Activated CD4-positive, alpha-beta memory T cell treated with anti-CD3 and anti-CD28 coated beads, Interleukin-2, amount 10 ng/mL, durations not matched to agents 7 days and 5 days (primary cell): Measurements from ENCODE around the gene WNT9A. TPM values are rescaled to one million over a fixed set of nuclear protein-coding genes. Genes with fewer than 3 reads are reported as not detected.

ENCODE experiments used
- CTCF ChIA-PET: fragments of 350-600 bp; sonication (Branson Sonifier 250); formaldehyde crosslinking; loops from one replicate; lab custom pipeline; 2021; ENCODE audit warnings: antibody characterized with exemption, inconsistent platforms; lab: Charles Lee
- POLR2A ChIA-PET: fragments of 350-600 bp; sonication (Branson Sonifier 250); formaldehyde crosslinking; loops from one replicate; lab custom pipeline; 2021; ENCODE audit warnings: antibody characterized with exemption; lab: Charles Lee
- DNase-seq: peaks from one replicate; pipeline ENCODE4 v3.0.0-alpha.2; 2020
- H3K27ac Mint-ChIP-seq: one replicate; pipeline ENCODE4 v1.8.0; 2021; ENCODE audit warnings: mild to moderate bottlenecking, mixed read lengths
- H3K27me3 Mint-ChIP-seq: one replicate; pipeline ENCODE4 v1.8.0; 2021; ENCODE audit warnings: mixed read lengths
- H3K36me3 Mint-ChIP-seq: one replicate; pipeline ENCODE4 v1.8.0; 2021; ENCODE audit warnings: low read depth, mixed read lengths
- H3K4me1 Mint-ChIP-seq: one replicate; pipeline ENCODE4 v1.8.0; 2021; ENCODE audit warnings: mixed read lengths
- H3K4me3 Mint-ChIP-seq: one replicate; pipeline ENCODE4 v1.8.0; 2021; ENCODE audit warnings: mild to moderate bottlenecking, mixed read lengths
- H3K9me3 Mint-ChIP-seq: one replicate; pipeline ENCODE4 v1.8.0; 2021; ENCODE audit warnings: mixed read lengths
- total RNA-seq, 2 experiments: library from RNA; stranded (reverse); gene quantifications; one replicate each; pipeline ENCODE4 v1.2.3, GENCODE V29; 2021

The WNT9A gene
- total RNA-seq, 2 experiments from 2014 or later = 1.5 to 2.0 TPM

DNA sequence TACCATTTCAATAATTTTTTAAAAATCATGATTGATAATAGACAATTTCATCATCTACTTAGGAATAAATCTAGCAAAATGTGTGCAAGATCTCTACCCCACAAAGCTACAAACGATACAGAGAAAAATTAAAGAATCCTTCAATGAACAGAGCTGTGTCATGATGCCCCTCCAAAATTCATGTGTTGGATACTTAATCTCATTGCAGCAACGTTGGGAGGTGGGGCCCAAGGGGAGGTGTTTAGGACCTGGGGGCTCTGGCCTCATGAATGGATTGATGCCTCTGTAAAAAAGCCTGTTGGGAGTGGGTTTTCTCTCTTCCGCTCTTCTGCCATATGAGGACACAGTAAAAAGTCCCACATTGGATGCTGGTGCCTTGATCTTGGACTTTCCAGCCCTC lies 77.4 kb downstream of the WNT9A start:
- peaks cover 10% of the 10 kb centered on the region for H3K36me3 Mint-ChIP-seq
- peaks cover 23% of the 10 kb centered on the region for H3K27me3 Mint-ChIP-seq
- ChIA-PET CTCF (interaction anchor here (1.1 kb wide), 1 partner anchor 83 kb away, joined by 3 read pairs; no protein-coding TSS in a partner anchor), POLR2A (interaction anchor here (1.0 to 1.6 kb wide), 2 partner anchors 14 to 83 kb away, joined by 3 read pairs; no protein-coding TSS in a partner anchor)
- H3K27ac Mint-ChIP-seq = peak overlapping the region; percentile 66
- H3K4me1 Mint-ChIP-seq = peaks cover 29% of the 10 kb centered on the region
- peaks cover 8% of the 10 kb centered on the region for H3K9me3 Mint-ChIP-seq
- no peak for DNase-seq
- H3K4me3 Mint-ChIP-seq = peak overlapping the region; percentile 29

DNA sequence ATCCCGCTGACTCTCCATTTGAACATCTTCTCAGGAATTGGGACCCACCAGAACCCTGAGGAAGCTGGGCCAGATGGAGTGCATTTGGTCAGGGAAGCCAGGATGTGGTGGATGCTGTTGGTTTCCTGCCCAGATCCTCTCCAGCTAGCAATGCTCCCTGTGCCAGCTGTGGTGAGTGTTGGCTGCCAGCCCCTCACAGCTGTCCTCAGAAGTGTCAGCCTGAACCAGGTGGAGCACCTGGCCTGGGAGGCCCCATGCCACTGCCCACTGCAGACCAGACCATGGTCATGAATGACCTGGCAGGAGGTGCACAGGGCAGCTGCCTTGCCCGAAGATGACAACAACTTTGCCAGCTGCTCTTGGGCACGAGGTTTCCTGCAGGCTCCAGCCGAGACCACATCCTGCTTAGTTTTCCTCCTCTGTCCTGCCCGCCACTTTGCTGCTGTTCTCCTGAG lies 77.9 kb downstream of the WNT9A start:
- ChIA-PET POLR2A (interaction anchor here (0.9 to 1.6 kb wide), 3 partner anchors 13 to 82 kb away, joined by 3 to 4 read pairs (median 3); no protein-coding TSS in a partner anchor), CTCF (interaction anchor here (1.1 kb wide), 1 partner anchor 84 kb away, joined by 3 read pairs; no protein-coding TSS in a partner anchor)
- peaks cover 10% of the 10 kb centered on the region for H3K36me3 Mint-ChIP-seq
- peak overlapping the region; percentile 29 for H3K4me3 Mint-ChIP-seq
- H3K4me1 Mint-ChIP-seq = peaks cover 29% of the 10 kb centered on the region
- H3K9me3 Mint-ChIP-seq = peaks cover 12% of the 10 kb centered on the region
- peaks cover 23% of the 10 kb centered on the region for H3K27me3 Mint-ChIP-seq
- peak overlapping the region; percentile 66 for H3K27ac Mint-ChIP-seq
- peak; percentile 50 for DNase-seq

DNA sequence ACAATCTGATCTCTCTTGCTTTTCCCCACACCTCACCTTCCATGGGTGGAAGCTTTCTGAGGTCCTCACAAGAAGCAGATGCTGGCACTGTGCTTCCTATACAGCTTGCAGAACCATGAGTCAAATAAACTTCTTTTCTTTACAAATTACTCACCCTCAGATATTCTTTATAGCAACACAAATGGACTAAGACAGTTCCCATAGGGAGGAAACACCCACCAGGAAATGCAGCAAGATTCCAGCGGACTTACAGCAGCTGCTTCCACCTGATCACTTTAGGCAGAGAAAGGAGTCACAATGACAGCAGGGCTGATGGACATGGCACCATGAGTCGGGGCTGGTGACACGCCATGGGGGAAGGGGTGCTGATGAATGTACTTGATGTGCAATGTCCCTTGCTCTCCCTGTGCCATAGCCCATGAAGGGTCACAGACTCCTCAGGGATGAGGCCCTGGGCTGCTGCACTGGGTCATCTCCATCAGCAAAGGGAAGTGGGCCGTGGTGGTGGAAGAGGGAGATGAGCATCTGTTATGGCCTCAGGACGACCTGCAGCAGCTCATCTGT lies 78.4 kb downstream of the WNT9A start:
- peaks cover 22% of the 10 kb centered on the region for H3K27me3 Mint-ChIP-seq
- H3K4me3 Mint-ChIP-seq = no peak overlapping the region
- CTCF ChIA-PET = interaction anchor here (1.1 kb wide), 1 partner anchor 84 kb away, joined by 3 read pairs; no protein-coding TSS in a partner anchor
- H3K9me3 Mint-ChIP-seq = peaks cover 15% of the 10 kb centered on the region
- peaks cover 29% of the 10 kb centered on the region for H3K4me1 Mint-ChIP-seq
- H3K27ac Mint-ChIP-seq = no peak overlapping the region
- POLR2A ChIA-PET = interaction anchor here (0.9 to 1.6 kb wide), 3 partner anchors 13 to 82 kb away, joined by 3 to 4 read pairs (median 3); no protein-coding TSS in a partner anchor
- no peak for DNase-seq
- peaks cover 10% of the 10 kb centered on the region for H3K36me3 Mint-ChIP-seq

Other genes with a start within 250 kb of the WNT9A start
- gene JMJD4, start 212.6 kb downstream of the WNT9A start, total RNA-seq = 10 to 100 TPM; 23.7 to 25.0 TPM
- gene SNAP47, start 212.5 kb downstream of the WNT9A start, total RNA-seq = 10 to 100 TPM; 55.3 to 59.4 TPM
- not detected for gene PRSS38, start 132.3 kb downstream of the WNT9A start, total RNA-seq
- not detected for gene WNT3A, start 59.1 kb upstream of the WNT9A start, total RNA-seq
- 100 to 1,000 TPM; 368 to 376 TPM for gene ARF1, start 134.8 kb upstream of the WNT9A start, total RNA-seq
- gene C1orf35, start 155.4 kb upstream of the WNT9A start, total RNA-seq = 10 to 100 TPM; 17.8 to 18.9 TPM
- 10 to 100 TPM; 43.1 to 43.9 TPM for gene MRPL55, start 161.4 kb upstream of the WNT9A start, total RNA-seq
- 100 to 1,000 TPM; 280 to 284 TPM for gene GUK1, start 192.3 kb upstream of the WNT9A start, total RNA-seq
- under 1 TPM; 0.38 to 0.55 TPM for gene GJC2, start 202.0 kb upstream of the WNT9A start, total RNA-seq
- gene IBA57, start 217.9 kb upstream of the WNT9A start, total RNA-seq = 1 to 10 TPM; 4.5 to 5.2 TPM